IMR-90 (cell line): ENCODE data around the gene PAQR4. TPM values are rescaled to one million over a fixed set of nuclear protein-coding genes. Genes with fewer than 3 reads are reported as not detected.

ENCODE experiments used
- ATAC-seq: fragments of 200-7000 bp; cut with Tn5 transposase; 2 replicates; pipeline ENCODE4 v1.9.1; 2020; ENCODE audit warnings: low read depth, mild to moderate bottlenecking, moderate library complexity
- BruUV-seq: library from RNA; stranded (reverse); fragments of 400-500 nt; replicated peaks from 2 replicates; lab custom pipeline; 2021; lab: Mats Ljungman, UMichigan
- CTCF ChIA-PET: fragments of 300-600 bp; formaldehyde crosslinking; extraction: SDS; loops from one replicate; lab custom pipeline; 2021; ENCODE audit warnings: antibody characterized with exemption; lab: Yijun Ruan, JAX
- POLR2A ChIA-PET: fragments of 300-600 bp; sonication (Branson Sonifier 250); formaldehyde crosslinking; loops from one replicate; lab custom pipeline; 2022; ENCODE audit warnings: antibody characterized with exemption; ENCODE audit not compliant: unreplicated experiment; lab: Charles Lee
- DNase-seq: peaks from one replicate; pipeline ENCODE4 v3.0.0; 2013
- H2AFZ ChIP-seq: replicated peaks from 2 replicates; pipeline ENCODE3; 2013; ENCODE audit warnings: low read length, mild to moderate bottlenecking; ENCODE audit not compliant: poor library complexity
- H2AK5ac ChIP-seq: 2 replicates; pipeline ENCODE4 v1.6.1; 2013; ENCODE audit warnings: low read depth, low read length, inconsistent platforms
- H2AK9ac ChIP-seq: replicated peaks from 2 replicates; pipeline ENCODE3; 2013; ENCODE audit warnings: mild to moderate bottlenecking, low read depth, low read length, moderate library complexity; ENCODE audit not compliant: poor library complexity
- H2BK120ac ChIP-seq: 2 replicates; pipeline ENCODE4 v1.6.1; 2013; ENCODE audit warnings: low read depth, low read length, inconsistent platforms
- H2BK15ac ChIP-seq: 3 replicates; pipeline ENCODE4 v1.6.1; 2013; ENCODE audit warnings: low read depth, low read length, inconsistent platforms
- H2BK20ac ChIP-seq: 2 replicates; pipeline ENCODE4 v1.6.1; 2013; ENCODE audit warnings: low read depth, mild to moderate bottlenecking, inconsistent platforms, low read length, moderate library complexity
- H2BK5ac ChIP-seq: 2 replicates; pipeline ENCODE4 v1.6.1; 2013; ENCODE audit warnings: mild to moderate bottlenecking, low read depth, low read length, inconsistent platforms; ENCODE audit not compliant: poor library complexity, severe bottlenecking
- H3K14ac ChIP-seq: replicated peaks from 2 replicates; pipeline ENCODE4 v1.6.1; 2013; ENCODE audit warnings: low read depth, low read length, inconsistent platforms
- H3K18ac ChIP-seq: 2 replicates; pipeline ENCODE4 v1.6.1; 2013; ENCODE audit warnings: low read depth, low read length, control low read depth
- H3K23ac ChIP-seq: 2 replicates; pipeline ENCODE4 v1.6.1; 2013; ENCODE audit warnings: low read depth, low read length, inconsistent platforms
- H3K27ac ChIP-seq: 2 replicates; pipeline ENCODE4 v1.5.1; 2013; ENCODE audit warnings: mild to moderate bottlenecking, control low read depth, low read length; ENCODE audit not compliant: insufficient read depth
- H3K27me3 ChIP-seq: 2 replicates; pipeline ENCODE4 v1.6.1; 2013; ENCODE audit warnings: low read length; ENCODE audit not compliant: control insufficient read depth, insufficient read depth
- H3K36me3 ChIP-seq: 2 replicates; pipeline ENCODE4 v1.6.1; 2013; ENCODE audit warnings: low read length, mixed read lengths; ENCODE audit not compliant: control insufficient read depth, insufficient read depth
- H3K4ac ChIP-seq: 2 replicates; pipeline ENCODE4 v1.6.1; 2013; ENCODE audit warnings: low read depth, low read length, inconsistent platforms
- H3K4me1 ChIP-seq: 2 replicates; pipeline ENCODE4 v1.6.1; 2013; ENCODE audit warnings: low read length, mixed read lengths; ENCODE audit not compliant: control insufficient read depth, insufficient read depth
- H3K4me2 ChIP-seq: 2 replicates; pipeline ENCODE4 v1.6.1; 2013; ENCODE audit warnings: low read depth, mild to moderate bottlenecking, control low read depth, low read length, moderate library complexity
- H3K4me3 ChIP-seq: 2 replicates; pipeline ENCODE4 v1.5.1; 2013; ENCODE audit warnings: low read depth, mild to moderate bottlenecking, control low read depth, low read length, moderate library complexity; ENCODE audit not compliant: insufficient read depth
- H3K56ac ChIP-seq: 2 replicates; pipeline ENCODE4 v1.6.1; 2013; ENCODE audit warnings: low read length, inconsistent platforms; ENCODE audit not compliant: insufficient read depth; ENCODE audit errors: extremely low read depth
- H3K79me1 ChIP-seq, 2 experiments: 2 replicates each; pipeline ENCODE4 v1.6.1; 2013; ENCODE audit warnings: low read length in 2 of 2, inconsistent platforms in 1 of 2, low read depth in 1 of 2
- H3K9ac ChIP-seq: 2 replicates; pipeline ENCODE4 v1.6.1; 2013; ENCODE audit warnings: low read depth, low read length, control low read depth
- H3K9me1 ChIP-seq: 2 replicates; pipeline ENCODE4 v1.6.1; 2013; ENCODE audit warnings: low read length, inconsistent platforms; ENCODE audit not compliant: insufficient read depth
- H3K9me3 ChIP-seq: 2 replicates; pipeline ENCODE4 v1.6.1; 2013; ENCODE audit warnings: low read length; ENCODE audit not compliant: control insufficient read depth, insufficient read depth
- H4K20me1 ChIP-seq: 2 replicates; pipeline ENCODE4 v1.6.1; 2013; ENCODE audit warnings: low read length, inconsistent platforms; ENCODE audit not compliant: insufficient read depth
- H4K5ac ChIP-seq: 2 replicates; pipeline ENCODE4 v1.6.1; 2013; ENCODE audit warnings: mild to moderate bottlenecking, low read depth, low read length, control low read depth
- H4K8ac ChIP-seq, 2 experiments: 2 replicates each; pipeline ENCODE4 v1.6.1; 2013; ENCODE audit warnings: low read depth in 2 of 2, low read length in 2 of 2, control low read depth in 1 of 2, inconsistent platforms in 1 of 2
- H4K91ac ChIP-seq: 2 replicates; pipeline ENCODE4 v1.6.1; 2013; ENCODE audit warnings: low read depth, low read length, inconsistent platforms; ENCODE audit not compliant: insufficient read depth
- BHLHE40 ChIP-seq: fragments of 150-350 bp; IDR thresholded peaks from 2 replicates; pipeline ENCODE4 v1.6.1; 2016; ENCODE audit warnings: mild to moderate bottlenecking, low read depth, low read length
- CEBPB ChIP-seq: IDR thresholded peaks from 2 replicates; pipeline ENCODE4 v1.6.1; 2012; ENCODE audit warnings: low read depth, low read length, improper control_type of control experiment
- CHD1 ChIP-seq: IDR thresholded peaks from 2 replicates; pipeline ENCODE4 v1.6.1; 2012; ENCODE audit warnings: low read depth, low read length, improper control_type of control experiment
- MAFK ChIP-seq: IDR thresholded peaks from 2 replicates; pipeline ENCODE4 v1.6.1; 2012; ENCODE audit warnings: low read depth, low read length, improper control_type of control experiment
- MAZ ChIP-seq: IDR thresholded peaks from 2 replicates; pipeline ENCODE4 v1.6.1; 2012; ENCODE audit warnings: low read depth, mild to moderate bottlenecking, low read length, improper control_type of control experiment, moderate library complexity, borderline replicate concordance
- MXI1 ChIP-seq: IDR thresholded peaks from 2 replicates; pipeline ENCODE4 v1.6.1; 2012; ENCODE audit warnings: low read depth, mild to moderate bottlenecking, low read length, moderate library complexity, borderline replicate concordance
- NFE2L2 ChIP-seq: fragments of 150-350 bp; IDR thresholded peaks from 2 replicates; pipeline ENCODE4 v1.6.1; 2016; ENCODE audit warnings: low read depth, mild to moderate bottlenecking, low read length
- POLR2A ChIP-seq: IDR thresholded peaks from 2 replicates; pipeline ENCODE4 v1.6.1; 2012; ENCODE audit warnings: mild to moderate bottlenecking, low read depth, low read length
- RCOR1 ChIP-seq: IDR thresholded peaks from 2 replicates; pipeline ENCODE4 v1.6.1; 2012; ENCODE audit warnings: mild to moderate bottlenecking, low read length, improper control_type of control experiment; ENCODE audit not compliant: insufficient replicate concordance
- RFX5 ChIP-seq: IDR thresholded peaks from 2 replicates; pipeline ENCODE4 v1.8.0; 2012; ENCODE audit warnings: low read depth, mild to moderate bottlenecking, low read length, moderate library complexity
- SMC3 ChIP-seq: fragments of 150-350 bp; IDR thresholded peaks from 2 replicates; pipeline ENCODE4 v1.6.1; 2016; ENCODE audit warnings: low read depth, mild to moderate bottlenecking, antibody characterized with exemption, low read length, moderate library complexity
- USF2 ChIP-seq: fragments of 150-350 bp; IDR thresholded peaks from 2 replicates; pipeline ENCODE4 v1.6.1; 2017; ENCODE audit warnings: mild to moderate bottlenecking, antibody characterized with exemption, low read length, low read depth
- WGBS, 2 experiments: methylation state at CpG; one replicate each; pipeline versions ENCODE4 v1.1.5 to v1.1.7; 2013; ENCODE audit warnings: missing lambda C conversion rate in 2 of 2; ENCODE audit not compliant: insufficient read length in 1 of 2; ENCODE audit errors: extremely low coverage in 2 of 2; 5-methylcytosine and 5-hydroxymethylcytosine counted together
- dilution Hi-C: fragments of 300-500 bp; cut with HindIII; formaldehyde crosslinking; loops from one replicate; pipeline ENCODE4 v1.14.3; 2018; ENCODE audit warnings: low sequenced_read_pairs; ENCODE audit not compliant: unreplicated experiment
- in situ Hi-C: fragments of 300-500 bp; cut with MboI; formaldehyde crosslinking; loops from 3 replicates; pipeline ENCODE4 v1.14.3; 2019; ENCODE audit warnings: low sequenced_read_pairs, inconsistent platforms, mixed read lengths
- intact Hi-C: fragments of 100-400 bp; cut with micrococcal nuclease; formaldehyde crosslinking; loops from 2 replicates; pipeline ENCODE4 v1.10.0; 2022
- polyA plus RNA-seq, 3 experiments: library from polyadenylated mRNA; depleted of rRNA; stranded (reverse); fragments of >200 nt; gene quantifications; 2 replicates each; pipeline ENCODE4 v1.2.3, GENCODE V29; 2012; ENCODE audit warnings: low replicate concordance in 1 of 3
- total RNA-seq: library from RNA; depleted of rRNA; stranded (reverse); fragments of >200 nt; gene quantifications from 2 replicates; pipeline ENCODE4 v1.2.3, GENCODE V29; 2012
- TF ChIP-seq, protein P1 (sequence below): conservative IDR thresholded peaks from 2 replicates; pipeline ENCODE4 v1.5.1; 2012; ENCODE audit warnings: mild to moderate bottlenecking, low read depth, low read length, improper control_type of control experiment
- TF ChIP-seq, protein P2 (sequence below): fragments of 150-350 bp; IDR thresholded peaks from 2 replicates; pipeline ENCODE4 v1.6.1; 2016; ENCODE audit warnings: low read depth, mild to moderate bottlenecking, low read length, moderate library complexity, borderline replicate concordance

PAQR4 gene
- total and polyA plus RNA-seq, 2 of the 4 experiments (the other 2 are of a cell fraction): 2.2 to 10.0 TPM

DNA sequence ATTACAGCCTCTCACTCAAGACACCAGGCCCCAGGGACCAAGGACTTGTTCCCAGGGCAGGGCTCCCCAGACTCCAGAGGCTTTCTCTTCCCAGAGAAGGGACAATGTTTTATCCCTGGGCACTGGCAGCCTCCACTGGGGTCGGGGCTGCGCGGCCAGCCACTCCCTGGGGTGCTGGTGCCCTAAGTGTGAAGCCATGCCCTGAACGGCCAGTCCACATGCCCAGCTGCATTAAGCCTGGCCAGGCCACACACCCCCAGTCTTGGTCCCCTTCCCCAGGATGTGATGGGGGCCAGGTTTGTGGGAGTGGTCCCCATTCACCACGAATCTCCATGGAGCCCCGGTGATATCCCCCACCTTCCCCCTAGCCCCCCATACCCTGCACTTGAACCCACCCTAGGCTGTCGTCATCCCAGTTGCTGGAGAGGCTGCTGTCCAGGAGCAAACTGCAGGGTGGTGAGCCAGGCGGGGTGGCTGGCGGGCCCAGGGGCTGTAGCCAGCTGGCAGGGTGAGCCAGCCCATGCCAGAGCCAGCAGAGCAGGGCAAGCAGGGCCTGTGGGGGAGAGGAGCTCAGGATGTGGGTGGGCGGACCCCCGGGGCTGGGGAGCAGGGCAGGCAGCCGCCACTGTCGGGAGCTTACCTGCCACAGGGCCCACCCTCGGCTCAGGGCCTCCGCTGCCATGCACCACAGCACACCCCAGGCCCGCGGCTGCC lies 4.6 kb downstream of the PAQR4 start:
- Histone ChIP-seq H2AK5ac (no peak overlapping the region), H3K9me1 (peaks cover 10% of the 10 kb centered on the region), H3K4ac (no peak overlapping the region), H2BK120ac (no peak overlapping the region), H3K4me2 (no peak overlapping the region), H3K4me1 (0 out of 2 replicates have a peak, but pooled peaks cover 2% of the 10 kb centered on the region), H4K8ac (no peak overlapping the region), H3K23ac (no peak overlapping the region), H4K5ac (no peak overlapping the region), H2AK9ac (no peak overlapping the region), H3K14ac (no peak overlapping the region), H2BK15ac (no peak overlapping the region), H4K20me1 (peaks cover 20% of the 10 kb centered on the region), H3K4me3 (no peak overlapping the region), H4K91ac (no peak overlapping the region), H2AFZ (no peak overlapping the region), H3K9ac (no peak overlapping the region), H3K79me1 (peaks cover 11 to 27% of the 10 kb centered on the region in 2 experiments), H3K56ac (no peak overlapping the region), H3K36me3 (peaks cover 2% of the 10 kb centered on the region; the same call in 1 of the 2 replicates), H2BK5ac (no peak overlapping the region), H3K27ac (no peak overlapping the region), H2BK20ac (no peak overlapping the region), H3K27me3 (no peaks in the 10 kb centered on the region), H3K18ac (no peak overlapping the region), H3K9me3 (no peaks in the 10 kb centered on the region)
- dilution Hi-C loops: no loop called here
- ChIA-PET POLR2A (no interaction called here), CTCF (no interaction called here)
- BruUV-seq: no TSS peak
- DNase-seq (no peak), ATAC-seq (no peak)
- WGBS, 2 experiments: 80% methylated on average over 10 of the region's 17 CpGs; no CpG with 5 or more reads in 1 of the 2 experiments
- intact Hi-C loops: no loop called here
- TF ChIP-seq, protein P1, sequence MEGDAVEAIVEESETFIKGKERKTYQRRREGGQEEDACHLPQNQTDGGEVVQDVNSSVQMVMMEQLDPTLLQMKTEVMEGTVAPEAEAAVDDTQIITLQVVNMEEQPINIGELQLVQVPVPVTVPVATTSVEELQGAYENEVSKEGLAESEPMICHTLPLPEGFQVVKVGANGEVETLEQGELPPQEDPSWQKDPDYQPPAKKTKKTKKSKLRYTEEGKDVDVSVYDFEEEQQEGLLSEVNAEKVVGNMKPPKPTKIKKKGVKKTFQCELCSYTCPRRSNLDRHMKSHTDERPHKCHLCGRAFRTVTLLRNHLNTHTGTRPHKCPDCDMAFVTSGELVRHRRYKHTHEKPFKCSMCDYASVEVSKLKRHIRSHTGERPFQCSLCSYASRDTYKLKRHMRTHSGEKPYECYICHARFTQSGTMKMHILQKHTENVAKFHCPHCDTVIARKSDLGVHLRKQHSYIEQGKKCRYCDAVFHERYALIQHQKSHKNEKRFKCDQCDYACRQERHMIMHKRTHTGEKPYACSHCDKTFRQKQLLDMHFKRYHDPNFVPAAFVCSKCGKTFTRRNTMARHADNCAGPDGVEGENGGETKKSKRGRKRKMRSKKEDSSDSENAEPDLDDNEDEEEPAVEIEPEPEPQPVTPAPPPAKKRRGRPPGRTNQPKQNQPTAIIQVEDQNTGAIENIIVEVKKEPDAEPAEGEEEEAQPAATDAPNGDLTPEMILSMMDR: no peak
- TF ChIP-seq RFX5 (no peak), USF2 (no peak), MXI1 (no peak), NFE2L2 (no peak), MAZ (no peak), POLR2A (no peak), RCOR1 (no peak), BHLHE40 (no peak), SMC3 (no peak), MAFK (no peak), CHD1 (no peak), CEBPB (no peak)
- TF ChIP-seq, protein P2, sequence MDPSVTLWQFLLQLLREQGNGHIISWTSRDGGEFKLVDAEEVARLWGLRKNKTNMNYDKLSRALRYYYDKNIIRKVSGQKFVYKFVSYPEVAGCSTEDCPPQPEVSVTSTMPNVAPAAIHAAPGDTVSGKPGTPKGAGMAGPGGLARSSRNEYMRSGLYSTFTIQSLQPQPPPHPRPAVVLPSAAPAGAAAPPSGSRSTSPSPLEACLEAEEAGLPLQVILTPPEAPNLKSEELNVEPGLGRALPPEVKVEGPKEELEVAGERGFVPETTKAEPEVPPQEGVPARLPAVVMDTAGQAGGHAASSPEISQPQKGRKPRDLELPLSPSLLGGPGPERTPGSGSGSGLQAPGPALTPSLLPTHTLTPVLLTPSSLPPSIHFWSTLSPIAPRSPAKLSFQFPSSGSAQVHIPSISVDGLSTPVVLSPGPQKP: no peak
- in situ Hi-C loops: no loop called here
